Epithelial cell of proximal tubule (primary cell): ENCODE measurements around the gene FAM24B. TPM values are rescaled to one million over a fixed set of nuclear protein-coding genes. Genes with fewer than 3 reads are reported as not detected.

Experiments
- DNase-seq: peaks from one replicate; pipeline ENCODE4 v3.0.0-alpha.2; 2011; ENCODE audit warnings: low read depth
- H3K4me3 ChIP-seq: 2 replicates; pipeline ENCODE4 v1.5.1; 2011; ENCODE audit warnings: low read depth, mild to moderate bottlenecking, low read length
- total RNA-seq: library from RNA; depleted of rRNA; stranded (reverse); fragments of >200 nt; gene quantifications from 2 replicates; pipeline ENCODE4 v1.2.3, GENCODE V29; 2015
- TF ChIP-seq, protein P1 (sequence below): conservative IDR thresholded peaks from 2 replicates; pipeline ENCODE4 v1.5.1; 2012; ENCODE audit warnings: low read depth, mild to moderate bottlenecking, low read length

The FAM24B gene
- total RNA-seq, 1 donor from 2014 or later, result 9.3 TPM

DNA sequence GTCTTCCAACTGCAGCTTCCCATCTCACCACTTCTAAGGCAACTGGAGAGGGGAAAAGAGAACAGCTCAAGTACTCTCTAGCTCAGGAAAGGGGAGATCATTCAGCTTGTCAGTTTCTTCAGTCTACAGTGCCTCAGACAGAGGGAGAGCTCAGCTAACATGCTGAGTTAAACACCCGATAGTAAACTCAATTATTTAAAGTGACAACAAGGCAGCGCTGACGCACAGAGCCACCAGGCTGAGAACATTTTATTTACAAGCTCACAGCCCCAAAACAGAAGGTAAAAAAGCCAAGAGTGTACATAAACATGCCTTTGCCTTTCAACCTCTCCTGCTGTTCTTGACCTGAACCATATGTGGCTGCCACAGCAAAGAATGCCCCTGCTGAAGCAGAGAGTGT lies 23.6 kb downstream of the FAM24B start:
- H3K4me3 ChIP-seq, result no peak overlapping the region
- TF ChIP-seq, protein P1, sequence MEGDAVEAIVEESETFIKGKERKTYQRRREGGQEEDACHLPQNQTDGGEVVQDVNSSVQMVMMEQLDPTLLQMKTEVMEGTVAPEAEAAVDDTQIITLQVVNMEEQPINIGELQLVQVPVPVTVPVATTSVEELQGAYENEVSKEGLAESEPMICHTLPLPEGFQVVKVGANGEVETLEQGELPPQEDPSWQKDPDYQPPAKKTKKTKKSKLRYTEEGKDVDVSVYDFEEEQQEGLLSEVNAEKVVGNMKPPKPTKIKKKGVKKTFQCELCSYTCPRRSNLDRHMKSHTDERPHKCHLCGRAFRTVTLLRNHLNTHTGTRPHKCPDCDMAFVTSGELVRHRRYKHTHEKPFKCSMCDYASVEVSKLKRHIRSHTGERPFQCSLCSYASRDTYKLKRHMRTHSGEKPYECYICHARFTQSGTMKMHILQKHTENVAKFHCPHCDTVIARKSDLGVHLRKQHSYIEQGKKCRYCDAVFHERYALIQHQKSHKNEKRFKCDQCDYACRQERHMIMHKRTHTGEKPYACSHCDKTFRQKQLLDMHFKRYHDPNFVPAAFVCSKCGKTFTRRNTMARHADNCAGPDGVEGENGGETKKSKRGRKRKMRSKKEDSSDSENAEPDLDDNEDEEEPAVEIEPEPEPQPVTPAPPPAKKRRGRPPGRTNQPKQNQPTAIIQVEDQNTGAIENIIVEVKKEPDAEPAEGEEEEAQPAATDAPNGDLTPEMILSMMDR, result no peak
- no peak for DNase-seq

DNA sequence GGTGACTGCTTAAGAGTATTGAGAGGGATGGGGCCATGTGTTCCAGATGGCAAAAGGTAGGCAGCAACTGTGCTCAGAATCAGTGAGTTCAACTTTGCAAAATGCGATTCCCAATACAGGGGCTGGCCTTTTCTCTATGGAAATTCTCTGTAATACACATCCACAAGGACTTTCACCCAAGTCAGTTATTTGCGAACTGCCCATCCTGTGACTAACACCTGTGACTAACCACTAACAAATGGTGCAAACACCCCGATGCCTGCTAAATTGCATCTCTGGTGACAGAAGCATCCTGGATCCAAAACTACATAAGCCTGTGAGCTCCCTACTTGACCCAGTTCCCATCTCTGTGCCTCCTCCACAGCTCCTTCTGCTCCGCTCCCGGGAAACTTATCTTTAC lies 24.7 kb downstream of the FAM24B start:
- no peak for DNase-seq
- TF ChIP-seq, protein P1, result no peak
- H3K4me3 ChIP-seq, result no peak overlapping the region

DNA sequence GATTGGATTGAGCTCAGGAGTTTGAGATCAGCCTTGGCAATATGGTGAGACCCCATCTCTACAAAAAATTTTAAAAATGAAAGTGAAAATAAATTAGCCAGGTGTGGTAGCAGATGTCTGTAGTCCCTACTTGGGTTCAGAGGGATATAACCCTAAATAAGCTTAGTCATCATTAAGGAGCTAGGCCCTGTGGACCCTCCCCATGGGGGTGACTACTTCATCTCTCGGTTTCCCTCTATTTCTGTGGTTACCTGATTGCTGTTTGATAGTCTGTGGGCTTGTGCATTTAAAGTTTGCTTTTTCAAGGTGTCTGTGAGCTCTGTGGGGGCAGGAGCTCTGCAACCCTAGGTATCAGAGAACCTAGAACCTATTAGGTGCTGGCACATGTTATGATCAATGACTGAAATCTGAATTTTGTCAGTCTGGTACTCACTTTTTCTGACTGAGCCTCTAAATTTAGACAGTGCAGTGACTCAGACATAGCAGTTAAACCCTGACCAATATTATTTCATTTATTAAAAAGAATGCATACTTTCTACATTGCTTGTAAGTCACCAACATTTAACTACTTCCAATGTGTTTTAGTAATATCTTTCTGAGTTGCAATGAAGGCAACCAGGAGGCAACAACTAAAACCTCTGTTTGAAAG lies 25.6 kb downstream of the FAM24B start:
- no peak overlapping the region for H3K4me3 ChIP-seq
- no peak for DNase-seq
- TF ChIP-seq, protein P1, result no peak

DNA sequence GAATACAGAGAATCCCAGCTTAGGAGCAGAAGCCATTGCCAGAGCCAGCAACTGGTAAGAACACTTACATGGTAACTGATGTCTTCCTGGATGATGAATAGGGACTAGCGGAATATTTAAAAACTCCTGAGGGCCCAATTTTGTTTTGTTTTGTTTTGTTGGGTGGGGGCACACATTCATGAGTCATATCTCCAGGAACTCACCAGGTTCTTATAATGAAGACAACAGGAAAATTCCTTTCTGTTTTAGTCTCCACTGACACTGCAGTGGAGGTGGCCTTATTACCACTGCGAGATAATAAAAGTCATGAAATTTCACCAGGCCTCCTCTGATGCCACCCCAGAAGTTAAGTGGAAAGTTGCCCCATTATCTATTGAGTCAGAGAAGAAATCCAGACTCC lies 27.1 kb downstream of the FAM24B start:
- no peak for DNase-seq
- no peak overlapping the region for H3K4me3 ChIP-seq
- TF ChIP-seq, protein P1, result no peak

DNA sequence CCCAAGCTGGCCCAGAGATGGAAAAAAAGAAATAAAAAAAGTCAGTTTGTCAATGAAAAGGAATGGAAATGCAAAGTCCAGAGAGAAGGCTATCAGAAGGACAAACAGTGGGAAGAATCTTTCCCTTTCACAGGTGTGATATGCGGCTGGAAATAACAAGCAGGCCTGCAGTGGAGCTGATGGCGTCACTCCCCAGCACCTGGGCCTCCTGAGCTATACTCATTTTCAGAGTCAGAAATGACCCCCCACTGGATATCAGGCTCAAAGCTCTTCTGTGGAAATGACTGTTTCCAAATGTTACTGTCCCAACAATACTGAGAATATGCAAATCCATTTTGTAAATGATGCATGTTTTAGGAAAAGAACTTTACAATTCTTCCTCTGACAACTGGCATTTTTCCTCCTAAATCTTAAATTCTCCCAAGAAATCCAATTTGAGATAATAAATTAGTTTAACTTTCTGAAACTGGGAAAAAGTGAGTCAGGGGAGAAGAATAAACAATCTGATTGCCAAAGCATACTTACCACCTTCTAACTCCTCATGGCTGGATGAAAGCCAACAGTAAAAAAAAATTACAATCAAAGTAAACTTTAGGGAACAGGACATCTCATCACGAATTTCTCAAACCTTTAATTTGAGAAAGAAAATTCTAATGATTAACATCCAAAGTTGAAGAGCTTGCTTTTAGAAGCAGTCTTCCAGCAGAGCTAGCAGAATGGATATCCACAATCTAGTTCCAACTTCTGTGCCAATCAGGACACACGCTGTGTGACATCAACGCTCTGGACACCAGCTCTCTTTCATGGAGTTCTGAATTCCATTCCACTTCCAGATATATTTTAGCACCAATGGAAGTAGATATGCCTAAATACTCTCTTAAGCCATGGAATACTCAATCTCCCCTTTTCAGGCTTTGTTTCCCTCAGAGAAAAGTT lies 28.4 kb downstream of the FAM24B start:
- H3K4me3 ChIP-seq, result no peak overlapping the region
- DNase-seq, result no peak
- TF ChIP-seq, protein P1, result no peak

DNA sequence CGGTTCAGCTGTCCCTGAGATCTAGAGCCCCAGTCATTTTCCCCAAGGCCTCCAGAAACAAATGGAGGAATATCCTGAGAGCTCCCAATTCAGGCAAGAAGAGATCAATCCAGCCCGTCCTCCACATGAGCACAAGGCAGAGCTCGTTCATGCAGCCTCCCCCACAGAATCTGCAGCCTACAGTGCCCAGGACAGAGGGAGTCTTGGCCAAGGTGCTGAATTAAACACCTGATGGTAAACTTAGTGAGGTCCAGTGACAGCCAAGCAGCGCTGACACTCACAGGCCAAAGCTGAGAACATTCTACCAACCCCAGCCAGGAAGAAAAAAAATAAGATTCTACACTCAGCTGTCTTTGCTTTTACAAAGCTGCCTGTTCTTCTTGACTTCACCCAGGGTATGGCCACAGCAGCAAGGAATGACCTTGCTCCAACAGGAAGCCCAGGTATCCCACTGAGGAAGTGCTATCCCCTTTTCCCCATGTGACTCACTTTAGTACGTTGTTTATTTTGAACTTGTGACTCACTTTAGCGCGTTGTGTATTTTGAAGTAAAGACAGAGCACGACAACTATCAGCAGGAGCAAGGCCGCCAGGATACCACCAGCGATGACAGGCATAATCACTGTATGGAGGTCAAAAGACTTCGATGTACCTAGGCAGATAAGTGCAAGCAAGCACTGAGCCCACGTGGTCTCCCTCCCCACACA lies 29.3 kb downstream of the FAM24B start:
- no peak overlapping the region for H3K4me3 ChIP-seq
- TF ChIP-seq, protein P1, result no peak
- no peak for DNase-seq
